Activated CD8-positive, alpha-beta memory T cell treated with anti-CD3 and anti-CD28 coated beads, Interleukin-2, amount 50 U/mL, for 4 hours (primary cell): ENCODE results near the gene NEK5.

Experiments used
- DNase-seq: peaks from one replicate; pipeline ENCODE4 v3.0.0-alpha.2; 2020

Gene NEK5

DNA sequence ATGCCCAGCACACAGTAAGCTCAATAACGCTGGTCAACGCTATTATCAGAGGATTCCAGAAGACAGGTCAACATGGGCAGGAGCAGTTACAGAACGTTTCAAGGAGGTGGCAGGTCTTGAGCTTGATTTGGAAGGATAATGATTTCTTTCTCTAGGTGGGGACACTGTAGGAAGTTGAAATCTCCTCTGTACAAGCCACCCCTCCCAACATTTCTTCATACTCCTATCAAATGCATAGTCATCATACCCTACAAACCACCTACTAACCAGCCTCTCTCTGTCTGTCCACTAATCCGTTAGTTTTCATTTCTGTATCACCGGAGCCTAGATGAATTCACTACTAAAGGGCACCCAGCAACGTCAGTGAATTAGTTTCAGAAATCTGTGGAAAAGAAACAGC lies 118.9 kb downstream of the NEK5 start:
- DNase-seq: no peak

- no peak for DNase-seq
Measured at GRCh38 chr13:52006523-52007245, 122.2 kb downstream of the NEK5 start.

GRCh38 chr13:52005841-52006522 lies 122.9 kb downstream of the NEK5 start:
- no peak for DNase-seq

DNA sequence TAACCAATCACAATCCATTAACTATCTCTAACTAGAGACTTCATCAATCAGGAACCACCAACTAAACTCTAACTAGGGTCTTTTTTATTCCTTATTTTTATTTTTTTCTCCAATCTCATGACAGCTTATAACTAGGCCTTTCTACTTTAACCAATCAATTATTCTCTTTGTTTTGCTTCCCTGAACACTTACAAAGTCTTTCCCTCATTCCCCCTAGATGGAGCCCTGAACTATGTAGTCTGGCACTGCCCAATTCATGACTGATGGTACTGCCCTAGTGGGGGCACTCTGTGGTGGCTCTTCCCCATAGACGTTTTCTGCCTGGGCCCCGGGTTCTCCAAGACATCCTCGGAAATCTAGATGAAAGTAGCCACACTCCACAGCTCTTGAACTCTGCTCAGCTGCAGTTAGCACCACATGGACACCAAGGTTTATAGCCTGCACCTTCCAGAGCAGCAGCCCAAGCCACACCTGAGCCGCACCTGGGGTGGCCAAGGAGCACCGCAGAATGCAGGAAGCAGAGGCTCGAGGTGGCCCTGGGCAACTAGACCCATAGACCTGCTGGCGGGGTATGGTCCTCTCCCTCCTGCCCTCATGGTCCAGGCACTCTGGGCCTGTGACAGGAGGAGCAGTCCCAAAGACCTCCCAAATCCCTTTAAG lies 124.2 kb downstream of the NEK5 start:
- no peak for DNase-seq

- DNase-seq: no peak
Measured at GRCh38 chr13:52003541-52003940, 125.3 kb downstream of the NEK5 start.

GRCh38 chr13:52002361-52002760 lies 126.5 kb downstream of the NEK5 start:
- DNase-seq: no peak

DNA sequence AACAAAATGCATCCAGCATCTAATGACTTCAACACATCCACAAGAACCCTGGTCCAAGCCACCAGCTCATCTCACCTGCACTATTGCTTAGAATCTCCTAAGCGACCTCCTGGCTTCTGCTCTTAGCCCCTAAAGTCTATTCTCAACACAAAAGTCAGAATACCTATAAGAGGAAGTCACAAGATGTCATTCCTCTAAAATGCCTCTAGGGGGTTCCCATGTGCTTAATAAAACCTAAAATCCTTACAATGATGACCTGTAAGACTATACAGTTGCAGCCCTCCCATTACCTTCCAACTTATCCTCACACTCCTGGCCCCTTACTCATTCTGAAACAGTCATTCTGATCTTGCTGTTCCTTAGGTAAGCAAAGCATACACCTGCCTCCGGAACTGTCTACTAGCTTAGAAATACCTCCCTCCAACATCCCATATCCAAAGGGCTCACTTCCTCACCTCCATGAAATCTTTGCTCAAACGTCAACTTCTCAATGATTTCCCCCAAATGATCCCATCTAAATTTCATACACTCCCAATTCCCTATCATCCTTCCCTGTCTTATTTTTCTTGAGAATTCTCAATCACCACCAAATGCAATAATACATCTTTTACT lies 127.6 kb downstream of the NEK5 start:
- DNase-seq: no peak

DNA sequence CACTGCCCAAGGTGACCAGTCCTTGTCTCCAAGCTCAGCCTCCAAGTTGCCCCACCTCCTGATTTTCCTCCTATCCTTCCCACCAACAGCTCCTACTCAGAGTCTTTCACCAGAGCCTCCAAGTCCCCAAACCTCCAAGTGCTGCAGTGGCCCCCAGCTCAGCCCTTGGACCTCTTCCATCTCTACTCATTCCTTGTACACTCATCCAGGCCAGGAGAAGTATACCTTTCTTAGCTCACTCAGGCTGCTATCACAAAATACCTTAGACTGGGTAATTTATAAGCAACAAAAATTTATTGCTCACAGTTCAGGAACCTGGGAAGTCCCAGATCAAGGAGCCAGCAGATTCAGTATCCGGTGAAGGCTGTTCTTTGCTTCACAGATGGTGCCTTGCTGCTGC lies 129.0 kb downstream of the NEK5 start:
- no peak for DNase-seq

DNA sequence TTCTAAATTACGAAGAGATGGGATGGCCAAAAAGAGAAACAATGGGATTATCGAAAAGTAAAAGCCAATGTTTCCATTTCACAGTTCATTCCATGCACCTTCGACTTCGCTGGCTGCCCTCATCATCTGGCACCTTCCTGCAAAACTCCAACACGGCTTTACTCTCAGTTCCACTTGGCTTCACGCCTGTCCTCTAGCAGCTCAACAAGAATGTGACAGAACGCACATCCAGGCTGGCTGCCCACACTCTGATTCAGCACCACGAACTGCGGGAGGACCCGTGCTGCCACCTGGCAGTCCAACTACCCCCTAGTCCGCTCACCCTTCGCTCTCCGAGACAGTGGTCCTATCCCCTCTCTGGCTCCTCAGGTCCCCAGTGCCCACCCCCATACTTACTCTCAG lies 129.4 kb downstream of the NEK5 start:
- no peak for DNase-seq

GRCh38 chr13:51998723-51999509 lies 130.0 kb downstream of the NEK5 start:
- no peak for DNase-seq

DNA sequence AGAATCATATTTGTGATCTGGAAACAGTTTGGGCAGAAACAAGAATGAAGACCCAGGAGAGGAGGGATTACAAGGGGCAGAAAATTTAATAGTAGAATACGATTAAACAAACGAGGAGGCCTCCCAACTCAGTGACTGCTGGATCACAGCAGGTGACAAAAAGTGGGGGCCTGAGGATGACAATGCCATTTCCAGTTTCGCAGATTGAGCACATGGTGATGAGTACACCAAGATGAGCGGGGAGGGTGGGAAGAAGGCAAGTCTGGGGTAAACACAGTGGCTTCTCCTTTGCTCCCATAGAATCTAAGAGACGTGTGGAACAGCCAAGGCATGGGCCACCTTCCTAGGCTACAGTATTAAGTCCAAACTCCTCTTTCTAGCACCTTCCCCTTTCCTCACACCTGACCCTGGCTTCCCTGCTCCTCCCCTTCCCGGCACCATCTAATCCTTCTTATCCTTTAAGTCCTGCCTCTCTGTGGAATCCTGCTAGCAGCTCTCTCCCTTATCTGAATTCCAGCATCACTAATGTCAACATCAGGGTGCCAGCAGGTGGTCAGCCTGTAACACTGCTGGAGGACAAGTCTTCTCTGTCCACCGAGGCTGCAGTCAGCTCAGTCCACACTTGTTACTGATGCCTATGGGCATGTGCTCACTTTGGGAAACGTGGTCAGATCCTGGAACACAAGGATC lies 131.1 kb downstream of the NEK5 start:
- DNase-seq: no peak

- no peak for DNase-seq
Measured at GRCh38 chr13:51997186-51997585, 131.7 kb downstream of the NEK5 start.

- DNase-seq: no peak
Measured at GRCh38 chr13:51996641-51997040, 132.2 kb downstream of the NEK5 start.

- DNase-seq: no peak
Measured at GRCh38 chr13:51995677-51996551, 133.0 kb downstream of the NEK5 start.

DNA sequence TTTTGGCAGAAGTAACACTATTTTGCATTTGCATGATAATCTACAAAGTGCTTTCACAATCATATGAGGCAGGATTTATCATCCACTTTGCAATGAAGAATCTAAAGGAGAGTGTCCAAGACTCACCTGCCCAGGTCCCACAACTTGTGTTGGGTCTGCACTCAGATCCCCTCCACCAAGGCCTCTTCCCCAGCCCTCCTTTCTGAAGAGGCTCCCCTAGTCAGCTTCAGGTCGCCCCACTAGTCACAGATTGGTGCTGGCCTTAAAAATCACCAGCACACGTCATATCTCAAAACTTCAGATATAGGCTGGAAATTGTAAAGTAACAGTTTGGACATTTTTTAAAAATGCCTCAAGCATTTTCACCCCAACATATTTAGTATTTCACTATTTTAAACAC lies 135.2 kb downstream of the NEK5 start:
- no peak for DNase-seq

GRCh38 chr13:51988988-51989618 lies 139.8 kb downstream of the NEK5 start:
- DNase-seq: no peak
